H1 (cell line): Measurements from ENCODE around the gene STT3A. TPM values are rescaled to one million over a fixed set of nuclear protein-coding genes. Genes with fewer than 3 reads are reported as not detected.

Experiments
- BRCA1 ChIP-seq: IDR thresholded peaks from 2 replicates; pipeline ENCODE4 v1.6.1; 2012; ENCODE audit warnings: low read depth, low read length, improper control_type of control experiment
- CBX8 ChIP-seq: fragments of 300-800, 300-1000 bp; sonication (generic); IDR thresholded peaks from 2 replicates; pipeline ENCODE4 v1.7.1; 2016; ENCODE audit warnings: low read depth, low read length, borderline replicate concordance
- CHD2 ChIP-seq: IDR thresholded peaks from 2 replicates; pipeline ENCODE4 v1.6.1; 2012; ENCODE audit warnings: low read length, improper control_type of control experiment
- CHD7 ChIP-seq: fragments of 300-600 bp; sonication (generic); IDR thresholded peaks from 2 replicates; pipeline ENCODE4 v1.7.1; 2012; ENCODE audit warnings: low read length, moderate library complexity, mild to moderate bottlenecking, inconsistent platforms; ENCODE audit not compliant: insufficient replicate concordance
- EZH2 ChIP-seq: fragments of 200-600 bp; sonication (generic); IDR thresholded peaks from 2 replicates; pipeline ENCODE4 v1.7.1; 2012; ENCODE audit warnings: low read depth, mild to moderate bottlenecking, moderate library complexity, low read length, inconsistent platforms; ENCODE audit not compliant: severe bottlenecking
- KDM5A ChIP-seq: fragments of 200-600 bp; IDR thresholded peaks from 2 replicates; pipeline ENCODE4 v1.7.1; 2012; ENCODE audit warnings: mild to moderate bottlenecking, low read length, inconsistent platforms, mixed read lengths
- RAD21 ChIP-seq, 2 experiments: IDR thresholded peaks in 1 of 2; conservative IDR thresholded peaks in 1 of 2; 2 replicates each; pipeline ENCODE4 v1.6.1; 2011; ENCODE audit warnings: low read depth in 2 of 2, low read length in 2 of 2, improper control_type of control experiment in 1 of 2, inconsistent platforms in 1 of 2, mild to moderate bottlenecking in 1 of 2, moderate library complexity in 1 of 2
- SIN3A ChIP-seq, 2 experiments: IDR thresholded peaks in 1 of 2; conservative IDR thresholded peaks in 1 of 2; 2 replicates each; pipeline ENCODE4 v1.6.1; 2011 to 2012; ENCODE audit warnings: low read length in 2 of 2, improper control_type of control experiment in 1 of 2, low read depth in 1 of 2, mild to moderate bottlenecking in 1 of 2
- TBP ChIP-seq: IDR thresholded peaks from 2 replicates; pipeline ENCODE4 v1.6.1; 2011; ENCODE audit warnings: low read depth, low read length, improper control_type of control experiment
- polyA plus RNA-seq, 7 experiments: library from polyadenylated mRNA; depleted of rRNA in 3 of 7; stranded (reverse) in 5 of 7; unstranded in 2 of 7; fragments of >200 nt in 5 of 7; fragments of 200-250 nt in 2 of 7; gene quantifications; 1 replicate in 5 of 7; 2 replicates in 1 of 7; 4 replicates in 1 of 7; pipeline versions ENCODE4 v1.2.1 to v1.2.3, GENCODE V29; 2011 to 2013; ENCODE audit warnings: missing spikeins in 2 of 7, mixed read lengths in 2 of 7
- total RNA-seq: library from RNA; stranded (reverse); fragmentation: NEBNext Ultra II Directional; extraction: Animal tissue kit (Norgen Biotek cat#: 25700); gene quantifications from 2 replicates; pipeline ENCODE4 v1.2.1, GENCODE V29; 2021

The STT3A gene
- total and polyA plus RNA-seq, 2 of the 8 experiments (the other 6 are each of a cell fraction or from before 2014, with no cell fraction given): 173 to 211 TPM

GRCh38 chr11:125592305-125593113, at the start of gene STT3A (continued):
- no peak for TF ChIP-seq CHD7
- TF ChIP-seq SIN3A (conservative IDR thresholded peaks at IDR 0.05 in 1 of 2, IDR thresholded peaks at IDR 0.05 in 1 of 2; ENCODE audit: low read depth in 1 of 2, low read length in 2 of 2): peak in 1 of 2 experiments; percentile 73; a peak in 2 of 4 replicates
- TF ChIP-seq RAD21 (IDR thresholded peaks at IDR 0.05 in 1 of 2, conservative IDR thresholded peaks at IDR 0.05 in 1 of 2; ENCODE audit: low read depth in 2 of 2, low read length in 2 of 2): no peak
- TF ChIP-seq TBP: peak; percentile 63
- no peak for TF ChIP-seq CBX8
- TF ChIP-seq BRCA1: no peak
- TF ChIP-seq CHD2: peak; percentile 94
- no peak; the same call in 1 of the 2 replicates for TF ChIP-seq KDM5A
- TF ChIP-seq EZH2: no peak
